COLO668 (cell line): ENCODE data around the gene MRO.
"Not testable (repeated sequence)": the region's sequence is repeated elsewhere in the genome, so short reads cannot be mapped to it uniquely, and the experiment has no call there.

Experiments
- DNase-seq: peaks from one replicate; lab custom pipeline; 2025; ENCODE audit not compliant: unreplicated experiment; lab: John Stamatoyannopoulos, UW

The MRO gene

DNA sequence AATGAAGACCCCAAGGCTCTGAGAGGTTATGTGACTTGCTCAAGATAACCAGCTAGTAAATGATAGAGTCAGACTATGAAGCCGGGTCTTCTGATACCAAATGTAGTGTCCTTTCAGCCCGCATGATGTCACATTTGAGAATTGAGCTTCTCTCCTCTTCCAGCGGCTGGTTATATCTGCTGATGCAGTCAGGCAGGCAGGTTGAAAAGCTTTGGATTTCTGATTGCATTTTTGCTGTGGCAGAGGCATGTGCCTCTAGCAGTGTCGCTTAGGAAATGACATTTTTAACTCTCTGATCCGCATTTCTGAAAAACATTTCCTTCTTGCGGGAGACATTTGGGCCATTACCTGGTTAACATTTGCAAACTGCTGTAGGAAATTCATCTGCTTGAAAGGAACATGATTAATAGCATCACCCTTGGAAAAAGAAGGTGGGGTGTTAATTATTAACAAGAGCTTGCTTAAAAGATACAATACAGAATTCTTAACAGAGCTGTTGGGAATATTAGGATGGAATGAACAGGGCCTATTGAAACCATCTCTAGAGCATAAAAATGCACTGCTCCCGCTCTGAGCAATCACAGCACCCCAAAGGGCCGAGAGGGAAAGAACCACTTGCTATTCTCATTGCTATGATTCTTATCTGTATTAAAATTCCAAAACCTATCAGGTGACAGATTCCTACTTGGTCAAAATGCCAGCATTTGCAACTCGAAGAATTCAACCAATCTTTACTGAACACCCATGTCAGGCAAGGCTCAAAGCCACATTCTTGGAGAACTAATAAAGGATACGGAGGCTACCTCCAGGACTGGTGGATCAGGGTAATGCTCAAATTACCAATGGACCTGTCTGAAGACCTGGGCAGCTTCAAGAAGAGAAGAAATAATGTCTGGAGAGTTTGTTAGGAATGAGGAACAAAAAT, 25.9 kb downstream of the MRO start:
- no peak for DNase-seq

DNA sequence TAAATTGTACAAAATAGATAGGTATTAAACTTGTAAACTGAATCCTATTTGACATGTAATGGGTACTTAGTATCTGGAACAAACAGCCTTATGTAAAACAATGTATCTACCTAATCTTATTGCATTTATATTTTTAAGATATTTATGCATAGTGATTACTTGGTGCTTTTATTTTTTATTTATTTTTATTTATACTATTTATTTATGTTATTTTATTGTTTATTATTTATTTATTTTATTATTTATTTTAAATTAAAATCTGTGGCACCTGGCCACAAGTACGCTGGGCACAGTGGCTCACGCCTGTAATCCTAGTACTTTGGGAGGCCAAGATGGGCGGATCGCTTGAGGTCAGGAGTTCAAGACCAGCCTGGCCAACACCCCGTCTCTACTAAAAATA, 26.9 kb downstream of the MRO start:
- DNase-seq = no peak

DNA sequence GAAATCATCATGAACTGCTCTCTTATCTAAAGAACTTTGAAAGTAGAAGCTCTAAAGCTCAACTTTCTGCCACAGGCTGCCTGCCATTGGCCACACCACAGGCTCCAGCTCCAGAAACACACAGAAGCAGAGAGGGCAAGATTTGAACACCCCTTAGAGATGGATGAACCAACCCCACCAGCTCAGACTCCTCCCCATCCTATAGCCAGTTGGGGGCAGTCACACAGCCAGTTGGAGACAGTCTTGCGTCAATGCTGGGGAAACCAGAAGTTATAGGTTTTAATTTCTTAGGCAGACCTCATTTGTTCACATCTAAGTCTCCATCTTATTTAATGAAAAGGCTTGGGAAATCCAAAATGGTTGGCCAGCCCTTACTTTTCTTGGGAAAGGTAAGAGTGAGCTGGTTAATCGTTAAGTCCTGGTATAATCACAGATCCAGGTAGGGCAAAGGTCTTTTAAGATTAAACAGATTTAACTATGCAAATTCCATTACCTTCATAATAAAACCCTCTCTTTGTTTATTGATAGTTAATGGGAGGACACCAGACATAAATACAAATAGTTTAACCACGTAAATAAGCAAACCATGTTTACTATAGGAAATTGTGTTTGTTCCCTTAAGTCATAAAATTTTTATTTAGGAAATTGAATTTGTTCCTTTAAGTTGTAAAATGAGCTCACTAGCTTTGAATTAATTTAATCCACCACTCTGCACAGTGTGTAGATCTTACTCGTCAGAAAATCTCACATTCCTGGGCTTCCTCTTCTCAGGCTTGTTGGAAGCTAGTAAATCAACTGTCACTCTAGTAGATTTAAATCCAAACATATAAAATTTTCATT, 28.0 kb downstream of the MRO start:
- DNase-seq = no peak

DNA sequence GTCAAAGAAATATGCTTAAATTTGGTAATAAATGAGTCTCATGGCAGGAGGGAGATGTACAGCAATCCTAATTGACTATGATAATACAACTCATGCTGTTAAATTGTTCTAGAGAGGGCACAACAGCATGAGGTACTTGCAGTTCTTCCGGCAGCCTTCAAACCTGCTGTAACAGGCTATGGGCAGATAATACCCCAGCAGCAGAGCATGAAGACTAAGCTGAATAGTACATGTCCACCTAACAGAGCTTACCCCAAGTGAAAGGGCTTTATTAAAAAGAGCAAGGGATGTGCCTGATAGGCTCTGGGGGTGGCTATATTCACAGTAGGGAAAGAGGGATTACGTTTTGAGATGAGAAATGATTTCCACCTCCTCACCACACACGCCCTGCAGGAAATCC, 28.9 kb downstream of the MRO start:
- no peak for DNase-seq

DNA sequence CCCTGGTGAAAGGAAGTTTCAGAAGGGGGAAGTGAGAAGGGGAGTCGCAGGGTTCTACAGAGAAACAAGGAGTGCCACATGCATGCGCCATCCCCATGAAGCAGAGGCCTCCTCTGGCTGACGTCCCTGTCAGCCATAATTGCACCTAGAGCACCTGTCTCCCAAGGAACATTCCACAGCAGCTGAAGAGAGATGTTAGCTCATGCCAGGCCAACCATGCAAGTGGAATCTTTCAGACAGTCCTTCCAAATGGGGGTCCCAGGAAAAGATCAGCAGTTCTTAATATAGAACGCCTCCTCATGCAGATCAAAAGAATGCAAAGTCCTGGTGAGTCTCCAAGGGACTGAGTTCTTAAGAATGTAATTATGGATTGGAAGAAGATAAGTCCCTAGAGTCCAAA, 29.6 kb downstream of the MRO start:
- no peak for DNase-seq

DNA sequence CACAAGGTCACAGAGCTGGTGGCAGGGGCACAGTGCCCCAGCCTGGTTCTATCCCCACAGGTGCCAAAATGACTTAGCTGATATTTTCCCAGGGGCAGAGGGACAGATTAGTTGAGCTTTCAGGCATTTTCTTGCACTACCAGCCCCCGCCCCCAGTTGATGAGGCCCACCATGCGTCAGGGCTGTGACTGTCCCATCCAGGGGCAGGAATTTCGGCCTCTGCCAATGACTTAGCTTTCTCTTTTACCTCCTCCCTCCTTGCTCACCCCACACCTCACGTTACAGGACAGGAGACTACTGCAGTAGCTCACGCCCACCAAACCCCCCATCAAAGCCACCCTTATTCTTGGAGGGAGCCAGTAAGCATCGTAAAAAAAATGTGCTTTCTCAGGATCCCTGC, 31.5 kb downstream of the MRO start:
- no peak for DNase-seq

DNA sequence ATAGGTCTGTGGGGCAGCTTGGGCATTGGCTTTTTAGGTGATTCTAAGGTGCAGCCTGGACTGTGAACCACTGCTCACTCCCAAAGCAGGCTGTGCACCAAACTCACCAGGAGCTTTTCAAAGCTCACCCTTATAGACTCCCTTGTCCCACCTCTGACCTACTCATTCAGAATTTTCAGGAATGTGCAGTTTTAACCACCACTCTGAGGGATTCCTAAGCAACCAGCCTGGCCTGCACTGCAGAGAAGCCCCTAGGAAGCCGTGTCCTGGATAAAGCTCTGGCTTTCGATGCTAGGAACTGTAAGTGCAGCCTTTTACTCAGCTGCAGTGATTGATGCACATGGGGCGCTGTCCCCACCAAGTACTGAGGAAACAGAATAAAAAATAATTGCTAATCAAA, 33.0 kb downstream of the MRO start:
- no peak for DNase-seq

DNA sequence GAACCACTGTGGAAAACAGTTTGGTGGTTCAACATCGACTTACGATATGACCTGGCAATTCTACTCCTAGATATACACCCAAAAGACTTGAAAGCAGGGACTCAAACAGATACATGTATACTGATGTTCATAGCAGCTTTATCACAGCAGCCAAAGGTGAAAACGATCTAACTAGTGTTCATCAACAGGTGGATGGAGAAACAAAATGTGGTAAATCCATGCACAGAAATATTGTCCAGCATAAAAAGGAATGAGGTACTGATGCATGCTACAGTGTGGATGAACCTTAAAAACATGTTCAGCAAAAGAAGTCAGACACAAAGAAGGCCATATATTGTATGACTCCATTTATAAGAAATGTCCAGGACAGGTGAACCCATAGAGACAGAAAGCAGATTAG, 36.3 kb downstream of the MRO start:
- no peak for DNase-seq

DNA sequence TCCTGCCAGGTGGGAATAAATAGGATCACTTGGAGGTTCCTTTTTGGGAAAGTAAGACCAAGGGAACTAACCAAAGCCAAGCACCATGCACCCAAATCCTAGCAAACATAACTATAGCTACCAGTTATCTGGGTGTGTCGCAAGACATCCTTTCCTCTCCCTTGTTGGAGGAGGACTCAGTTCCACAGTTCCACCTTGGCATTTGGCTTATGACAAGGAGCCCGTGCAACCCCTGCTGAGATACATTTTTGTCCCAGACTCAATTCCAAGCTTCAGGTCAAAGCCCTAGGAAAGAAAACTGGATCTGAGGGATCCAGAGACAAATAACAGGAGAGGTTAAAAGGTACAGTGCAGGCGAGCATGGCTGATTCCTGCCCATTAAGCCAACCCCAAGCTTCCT, 40.8 kb downstream of the MRO start:
- not testable (repeated sequence) for DNase-seq

DNA sequence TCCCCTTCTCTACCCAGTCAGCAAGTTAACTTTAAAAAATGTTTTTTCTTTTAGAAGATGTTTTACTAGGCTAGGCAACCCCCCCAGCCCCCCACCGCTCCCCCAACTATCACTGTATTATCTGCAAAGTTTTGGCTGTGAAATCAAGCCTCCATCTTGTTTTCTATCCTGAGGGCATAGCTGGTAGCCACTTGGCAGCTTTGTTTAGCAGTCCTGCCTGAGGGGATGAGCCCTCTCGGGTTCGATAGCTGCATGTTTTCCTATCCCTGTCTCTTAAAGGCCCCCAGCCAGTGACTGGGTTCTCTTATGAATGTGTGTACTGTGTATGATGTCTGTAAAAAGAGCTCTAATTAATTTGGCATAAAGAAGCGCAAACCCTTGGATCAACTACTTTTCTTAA, 43.4 kb downstream of the MRO start:
- no peak for DNase-seq

DNA sequence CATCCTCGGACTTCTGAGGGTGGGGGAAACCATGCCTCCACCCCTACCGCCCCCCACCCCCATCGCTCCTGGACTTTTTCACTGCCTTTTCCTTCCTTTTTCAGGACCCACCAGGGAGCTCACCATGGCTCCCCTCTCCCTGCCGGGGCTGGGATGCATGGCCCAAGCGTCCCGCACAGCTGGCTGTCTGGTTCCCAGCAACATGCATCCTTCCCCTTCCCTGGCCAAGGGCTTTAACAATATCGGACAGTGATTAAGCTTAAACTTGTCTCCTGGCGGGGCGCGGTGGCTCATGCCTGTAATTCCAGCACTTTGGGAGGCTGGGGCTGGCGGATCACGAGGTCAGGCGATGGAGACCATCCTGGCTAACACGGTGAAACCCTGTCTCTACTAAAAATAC, 44.1 kb downstream of the MRO start:
- no peak for DNase-seq

DNA sequence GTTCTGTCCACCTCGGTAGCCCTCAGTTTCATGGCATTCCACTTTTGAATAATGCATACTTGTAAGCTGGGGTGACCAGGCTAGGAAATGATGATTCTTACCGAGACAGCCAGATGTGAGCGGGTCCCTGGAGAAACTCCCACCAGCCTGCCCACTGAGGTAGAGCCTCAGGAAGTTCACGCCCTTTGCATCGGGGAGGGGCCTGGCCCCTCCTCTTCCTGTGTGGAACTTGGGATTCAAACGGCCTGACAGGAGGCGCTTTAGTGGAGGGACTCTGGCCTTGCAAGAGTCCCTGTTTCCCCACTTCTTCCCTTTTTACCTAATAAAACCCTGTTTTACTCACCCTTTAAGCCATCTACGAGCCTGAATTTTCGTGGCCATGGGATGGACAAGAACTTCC, 44.6 kb downstream of the MRO start:
- DNase-seq = no peak

DNA sequence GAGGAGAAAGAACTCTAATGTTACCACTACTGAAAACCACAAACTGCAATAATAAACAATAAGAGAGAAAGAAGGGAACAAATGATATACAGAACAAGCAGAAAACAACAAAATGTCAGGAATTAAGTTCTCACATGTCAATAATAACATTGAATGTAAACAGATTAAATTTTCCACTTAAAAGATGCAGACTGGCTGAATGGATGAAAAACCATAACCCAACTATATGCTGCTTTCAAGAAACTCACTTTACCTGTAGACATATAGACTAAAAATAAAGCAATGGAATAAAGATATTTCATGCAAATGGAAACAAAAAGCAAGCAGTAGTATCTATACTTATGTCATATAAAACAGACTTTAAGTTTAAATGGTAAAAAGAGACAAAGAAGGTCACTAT, 50.4 kb downstream of the MRO start:
- DNase-seq = no peak

DNA sequence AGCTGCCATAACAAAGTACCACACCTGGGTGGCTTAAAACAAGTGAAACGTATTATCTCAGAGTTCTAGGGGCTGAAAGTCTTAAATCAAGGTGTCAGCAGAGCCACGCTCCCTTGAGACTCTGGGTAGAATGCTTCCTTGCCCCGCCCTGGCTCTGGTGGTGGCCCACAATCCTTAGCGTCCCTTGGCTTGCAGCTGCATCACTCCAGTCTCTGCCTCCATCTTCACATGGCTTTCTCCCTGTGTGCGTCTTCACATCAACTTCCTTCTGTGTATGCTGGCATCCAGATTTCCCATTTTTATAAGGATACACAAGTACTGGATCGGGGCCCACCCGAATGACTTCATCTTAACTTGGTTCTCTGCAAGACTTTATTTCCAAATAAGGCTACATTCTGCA, 62.5 kb downstream of the MRO start:
- no peak for DNase-seq

DNA sequence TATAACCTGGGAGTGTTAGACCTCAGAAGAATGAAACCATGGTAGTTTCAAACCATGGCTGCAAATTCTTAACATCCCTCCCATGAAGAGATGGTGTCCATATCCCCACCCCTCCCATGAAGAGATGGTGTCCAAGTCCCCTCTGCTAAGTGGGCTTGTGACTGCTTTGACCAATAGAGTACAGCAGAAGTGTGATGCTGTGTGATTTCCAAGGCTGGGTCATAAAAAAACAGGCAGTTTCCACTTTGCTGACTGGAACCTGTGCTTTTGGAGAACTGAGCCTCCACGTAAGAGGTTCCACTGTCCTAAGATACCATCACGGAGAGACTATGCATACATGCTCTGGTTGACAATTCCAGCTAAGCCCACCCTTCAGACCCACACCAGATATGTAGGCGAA, 65.5 kb downstream of the MRO start:
- no peak for DNase-seq

DNA sequence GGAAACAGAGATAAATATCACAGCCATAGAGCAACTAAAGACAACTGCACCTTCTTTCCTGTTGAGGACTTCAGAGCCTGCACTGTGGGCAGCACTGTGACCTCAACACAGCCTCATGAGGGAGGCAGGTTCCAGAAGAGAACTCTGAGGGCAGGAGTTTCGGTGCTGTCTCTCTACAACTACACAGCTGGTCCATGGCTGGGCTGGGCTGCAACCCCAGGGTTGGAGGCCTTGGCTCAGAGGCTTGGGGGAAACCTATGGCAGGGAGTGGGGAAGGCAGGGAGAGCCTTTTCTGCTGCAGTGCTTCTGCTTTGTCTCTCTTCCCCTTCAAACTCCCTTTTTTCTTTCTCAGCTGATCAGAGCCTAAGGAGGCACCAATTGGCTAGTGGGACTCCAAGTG, 66.5 kb downstream of the MRO start:
- DNase-seq = no peak

DNA sequence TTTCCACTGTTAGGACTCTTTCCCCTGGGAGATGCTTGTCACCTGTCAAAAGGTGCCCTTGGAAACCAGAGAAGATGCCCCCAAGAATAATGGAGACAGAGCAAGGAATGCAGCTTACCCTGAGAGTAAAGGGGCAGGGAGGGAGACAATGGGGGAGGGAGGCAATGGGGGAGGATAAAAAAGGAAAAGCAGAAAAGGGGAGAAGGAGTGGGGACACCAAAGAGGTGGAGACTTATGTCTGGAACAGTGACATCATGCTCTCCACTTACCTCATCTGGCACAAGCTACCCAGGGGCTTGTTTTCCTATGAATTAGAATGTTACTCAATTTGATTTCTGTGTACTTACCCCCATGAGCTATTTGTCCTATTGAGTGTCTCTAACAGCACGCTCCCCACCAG, 67.9 kb downstream of the MRO start:
- DNase-seq = no peak

DNA sequence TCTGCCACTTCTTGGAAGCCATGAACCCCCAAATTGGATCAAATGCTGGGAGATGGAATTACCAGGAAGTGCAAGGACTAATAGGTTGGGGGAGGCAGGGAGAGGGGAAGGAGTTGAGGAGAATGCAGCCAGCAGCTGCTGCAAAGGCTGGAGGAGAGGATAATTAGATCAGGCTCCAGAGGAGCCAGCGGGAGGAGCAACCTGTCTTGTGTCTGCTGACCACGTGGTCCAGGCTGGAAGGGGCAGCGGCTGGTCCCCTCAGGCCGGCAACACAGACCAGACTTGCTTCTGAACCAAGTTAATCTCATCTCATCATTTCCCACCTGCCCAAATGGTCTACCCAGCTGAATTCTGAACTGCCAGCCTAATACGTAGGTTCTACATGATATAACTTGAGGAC, 68.3 kb downstream of the MRO start:
- DNase-seq = no peak

DNA sequence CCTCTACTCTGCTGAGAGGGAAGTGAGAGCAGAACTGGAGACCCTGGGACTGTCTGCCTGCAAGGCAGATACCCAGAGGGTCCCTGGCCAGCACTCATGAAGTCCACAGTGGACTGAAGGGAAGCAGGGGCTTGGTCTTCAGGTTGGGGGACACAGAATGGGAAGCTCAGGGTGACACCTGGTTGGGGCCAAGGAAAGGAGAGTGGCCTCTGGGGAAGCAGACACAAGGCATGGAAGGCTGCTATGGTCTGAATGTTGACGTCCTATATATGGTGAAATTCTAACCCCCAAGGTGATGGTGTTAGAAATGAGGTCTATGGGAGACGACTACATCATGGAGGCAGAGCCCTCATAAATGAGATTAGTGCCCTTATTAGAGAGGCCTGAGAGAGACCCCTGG, 69.3 kb downstream of the MRO start:
- no peak for DNase-seq

DNA sequence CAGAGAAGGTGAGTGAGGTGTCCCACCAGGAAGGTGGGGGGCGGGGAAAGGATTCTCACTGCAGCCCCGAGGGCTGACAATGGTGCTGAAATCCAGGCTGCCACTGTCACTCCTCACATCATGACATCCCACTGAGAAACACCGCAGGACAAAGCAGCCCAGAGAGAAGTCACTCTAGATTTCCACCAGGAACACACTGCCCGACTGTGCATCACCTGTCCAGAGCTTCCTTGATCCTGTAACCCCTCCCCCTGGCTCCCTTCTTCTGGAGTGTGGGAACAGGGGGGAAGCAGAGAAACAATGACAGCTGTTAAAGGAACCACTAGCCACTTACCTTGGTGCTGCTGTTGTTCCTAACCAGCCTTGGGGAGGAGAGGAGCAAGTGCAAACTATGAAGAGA, 69.9 kb downstream of the MRO start:
- DNase-seq = no peak

DNA sequence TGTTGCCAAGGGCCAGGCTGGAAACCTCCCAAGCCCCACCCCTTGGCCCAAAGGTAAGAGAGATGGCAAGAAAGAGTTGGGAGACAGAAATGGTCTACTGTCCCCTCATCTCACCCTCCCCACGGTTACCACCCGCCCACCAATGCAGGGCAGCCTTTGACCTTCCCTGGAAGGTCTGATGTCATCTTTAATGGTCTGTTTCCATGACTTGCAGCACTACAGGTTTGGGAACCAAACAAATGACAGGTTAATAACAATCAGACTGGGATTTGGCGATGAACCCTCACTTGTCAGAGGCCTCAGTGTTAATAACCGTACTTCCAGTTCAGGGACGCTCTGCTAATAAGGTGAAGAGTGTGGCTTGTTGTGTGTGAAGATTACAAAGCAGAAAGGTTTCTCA, 70.4 kb downstream of the MRO start:
- DNase-seq = no peak
